Measurements from ENCODE around the gene ZNF319.

Gene ZNF319

DNA sequence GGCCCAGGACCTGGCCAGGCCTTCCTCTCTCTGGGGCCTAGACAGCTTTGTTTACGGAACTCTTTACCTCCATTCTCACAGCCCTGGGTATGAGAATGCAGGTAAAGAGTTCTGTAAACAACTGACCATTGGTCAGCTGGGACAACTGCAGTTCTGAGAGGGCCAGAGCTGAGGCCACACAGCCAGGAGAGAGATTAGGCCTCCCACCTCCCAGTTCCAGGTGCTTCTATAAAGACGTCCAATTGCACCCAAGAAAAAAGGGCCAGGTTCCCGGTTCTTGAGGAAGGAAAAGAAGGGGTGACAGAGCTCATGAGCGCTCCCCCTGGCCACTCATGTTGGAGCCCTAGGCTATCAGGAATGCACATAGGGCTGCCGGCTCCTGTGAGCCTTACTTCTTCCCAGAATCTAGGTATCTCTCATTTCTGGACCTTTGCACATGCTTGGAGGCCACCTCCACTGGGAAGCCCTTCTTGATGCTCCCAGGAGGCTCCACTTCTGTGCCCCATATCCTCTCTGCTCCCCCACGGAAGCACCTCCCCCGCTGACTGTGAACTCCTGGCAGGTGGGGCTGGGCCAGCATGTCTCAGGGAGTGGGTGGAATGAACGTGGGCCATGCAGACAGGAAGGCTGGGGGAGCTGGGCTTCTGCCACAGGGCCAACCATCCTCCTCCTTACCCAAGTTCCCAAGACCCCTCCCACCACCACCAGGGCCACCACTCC, 42.6 kb downstream of the ZNF319 start:
- no peaks in the 10 kb centered on the region for H3K36me3 Mint-ChIP-seq (ENCODE audit: low read depth)
- no peaks in the 10 kb centered on the region for H3K4me1 Mint-ChIP-seq
- TF ChIP-seq, protein P1, sequence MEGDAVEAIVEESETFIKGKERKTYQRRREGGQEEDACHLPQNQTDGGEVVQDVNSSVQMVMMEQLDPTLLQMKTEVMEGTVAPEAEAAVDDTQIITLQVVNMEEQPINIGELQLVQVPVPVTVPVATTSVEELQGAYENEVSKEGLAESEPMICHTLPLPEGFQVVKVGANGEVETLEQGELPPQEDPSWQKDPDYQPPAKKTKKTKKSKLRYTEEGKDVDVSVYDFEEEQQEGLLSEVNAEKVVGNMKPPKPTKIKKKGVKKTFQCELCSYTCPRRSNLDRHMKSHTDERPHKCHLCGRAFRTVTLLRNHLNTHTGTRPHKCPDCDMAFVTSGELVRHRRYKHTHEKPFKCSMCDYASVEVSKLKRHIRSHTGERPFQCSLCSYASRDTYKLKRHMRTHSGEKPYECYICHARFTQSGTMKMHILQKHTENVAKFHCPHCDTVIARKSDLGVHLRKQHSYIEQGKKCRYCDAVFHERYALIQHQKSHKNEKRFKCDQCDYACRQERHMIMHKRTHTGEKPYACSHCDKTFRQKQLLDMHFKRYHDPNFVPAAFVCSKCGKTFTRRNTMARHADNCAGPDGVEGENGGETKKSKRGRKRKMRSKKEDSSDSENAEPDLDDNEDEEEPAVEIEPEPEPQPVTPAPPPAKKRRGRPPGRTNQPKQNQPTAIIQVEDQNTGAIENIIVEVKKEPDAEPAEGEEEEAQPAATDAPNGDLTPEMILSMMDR (IDR thresholded peaks at IDR 0.05; ENCODE audit: unreplicated experiment in 3 of 3): no peak
- H3K27ac Mint-ChIP-seq: no peak overlapping the region
- H3K9me3 Mint-ChIP-seq: no peaks in the 10 kb centered on the region
- H3K27me3 Mint-ChIP-seq (ENCODE audit: low read depth): peaks cover 9% of the 10 kb centered on the region
- H3K4me3 Mint-ChIP-seq: no peak overlapping the region

DNA sequence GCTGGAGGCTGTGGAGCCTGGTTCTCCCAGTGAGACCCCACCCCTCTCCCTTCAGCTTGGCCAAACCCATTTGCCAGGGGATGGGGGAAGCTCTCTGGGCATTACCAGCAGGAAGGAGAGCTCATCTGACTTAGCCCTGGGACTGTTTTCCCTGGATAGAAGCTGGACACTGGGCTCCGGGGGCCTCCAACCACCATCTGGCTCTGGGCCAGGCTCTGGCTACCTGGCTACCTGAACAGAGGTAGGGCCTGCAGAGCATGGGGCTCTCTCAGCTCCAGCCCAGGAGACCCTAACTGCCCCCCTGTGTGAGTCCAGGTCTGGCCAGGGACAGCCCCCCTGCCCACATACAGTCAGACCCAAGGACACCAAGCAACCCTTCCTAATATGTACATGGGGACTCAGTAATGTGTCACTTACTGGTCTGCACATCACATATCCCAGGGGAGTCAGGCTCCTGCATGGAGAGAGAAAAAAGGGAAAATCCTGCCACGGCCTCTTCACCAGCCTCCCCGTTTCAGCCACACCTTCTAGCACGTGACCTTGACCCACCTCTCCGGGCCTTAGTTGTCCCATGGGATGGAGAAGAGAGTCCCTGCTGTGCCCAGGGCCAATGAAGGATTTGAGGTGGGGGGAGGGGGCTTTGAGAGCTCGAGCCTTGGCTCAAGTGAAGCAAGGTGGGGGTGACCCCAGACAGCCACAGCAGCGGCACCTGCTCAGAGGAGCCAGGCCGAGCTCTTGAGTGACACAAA, 43.4 kb downstream of the ZNF319 start:
- no peaks in the 10 kb centered on the region for H3K4me1 Mint-ChIP-seq
- no peak overlapping the region for H3K27ac Mint-ChIP-seq
- no peak overlapping the region for H3K4me3 Mint-ChIP-seq
- H3K36me3 Mint-ChIP-seq (ENCODE audit: low read depth): no peaks in the 10 kb centered on the region
- H3K27me3 Mint-ChIP-seq (ENCODE audit: low read depth): peaks cover 7% of the 10 kb centered on the region
- TF ChIP-seq, protein P1 (IDR thresholded peaks at IDR 0.05; ENCODE audit: unreplicated experiment in 3 of 3): no peak
- no peaks in the 10 kb centered on the region for H3K9me3 Mint-ChIP-seq

DNA sequence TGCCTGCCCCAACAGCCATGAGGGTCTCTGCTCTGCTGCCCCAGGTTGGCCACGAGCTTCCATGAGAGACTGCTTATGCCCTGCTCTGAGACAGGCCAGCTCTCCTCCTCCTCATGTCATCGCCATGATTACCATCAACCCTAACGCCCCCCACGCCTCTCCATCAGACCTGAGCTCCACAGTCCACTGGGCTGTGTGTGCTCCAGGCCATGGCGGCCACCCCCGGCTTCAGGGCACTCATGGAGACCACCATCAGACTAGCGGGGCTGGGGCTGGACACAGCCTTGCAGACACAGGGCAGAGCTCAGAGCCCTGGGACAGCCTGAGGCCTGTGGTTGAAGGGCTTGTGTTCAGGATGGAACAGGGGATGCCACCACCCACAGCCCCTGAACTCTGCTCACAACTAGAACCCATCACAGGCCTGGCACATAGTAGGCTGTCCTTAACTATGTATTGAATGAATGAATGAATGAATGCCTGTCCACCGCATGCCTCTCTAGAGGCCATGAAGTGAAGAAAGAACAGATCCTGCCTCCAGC, 44.1 kb downstream of the ZNF319 start:
- no peaks in the 10 kb centered on the region for H3K4me1 Mint-ChIP-seq
- no peak overlapping the region for H3K27ac Mint-ChIP-seq
- peaks cover 8% of the 10 kb centered on the region for H3K27me3 Mint-ChIP-seq (ENCODE audit: low read depth)

DNA sequence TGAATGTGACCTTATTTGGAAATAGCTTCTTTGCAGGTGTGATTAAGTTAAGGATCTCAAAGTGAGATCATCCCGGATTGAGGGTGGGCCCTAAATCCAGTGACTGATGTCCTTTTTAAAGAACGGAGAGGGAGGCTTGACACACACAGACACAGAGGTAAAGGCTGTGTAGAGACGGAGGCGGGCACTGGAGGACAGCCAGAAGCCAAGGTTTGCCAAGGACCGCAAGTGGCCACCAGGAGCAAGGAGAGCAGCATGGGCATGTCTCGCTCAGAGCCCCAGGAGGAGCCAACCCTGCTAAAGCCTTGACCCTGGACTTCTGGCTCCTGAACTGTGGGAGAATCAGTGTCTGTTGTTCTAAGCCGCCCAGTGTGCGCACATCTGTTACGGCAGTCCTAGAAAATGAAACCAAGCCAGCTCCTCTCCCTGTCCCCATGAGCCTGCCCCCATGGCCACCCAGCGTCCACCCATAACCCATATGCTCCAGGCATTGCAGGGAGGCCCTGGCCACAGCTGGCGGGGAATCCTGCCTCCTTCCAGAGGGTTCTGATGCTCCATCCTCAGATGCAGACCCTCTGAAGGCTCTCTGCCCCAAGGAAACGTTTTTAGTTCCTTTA, 44.8 kb downstream of the ZNF319 start:
- Mint-ChIP-seq H3K27ac (no peak overlapping the region), H3K4me1 (no peaks in the 10 kb centered on the region), H3K4me3 (no peak overlapping the region), H3K27me3 (ENCODE audit: low read depth) (peaks cover 6% of the 10 kb centered on the region), H3K9me3 (no peaks in the 10 kb centered on the region), H3K36me3 (ENCODE audit: low read depth) (no peaks in the 10 kb centered on the region)
- TF ChIP-seq, protein P1 (IDR thresholded peaks at IDR 0.05; ENCODE audit: unreplicated experiment in 3 of 3): no peak

More for the DNA sequence above, 44.1 kb downstream of the ZNF319 start:
- no peak overlapping the region for H3K4me3 Mint-ChIP-seq
- TF ChIP-seq, protein P1 (IDR thresholded peaks at IDR 0.05; ENCODE audit: unreplicated experiment in 3 of 3): no peak
- no peaks in the 10 kb centered on the region for H3K9me3 Mint-ChIP-seq
- H3K36me3 Mint-ChIP-seq (ENCODE audit: low read depth): no peaks in the 10 kb centered on the region

DNA sequence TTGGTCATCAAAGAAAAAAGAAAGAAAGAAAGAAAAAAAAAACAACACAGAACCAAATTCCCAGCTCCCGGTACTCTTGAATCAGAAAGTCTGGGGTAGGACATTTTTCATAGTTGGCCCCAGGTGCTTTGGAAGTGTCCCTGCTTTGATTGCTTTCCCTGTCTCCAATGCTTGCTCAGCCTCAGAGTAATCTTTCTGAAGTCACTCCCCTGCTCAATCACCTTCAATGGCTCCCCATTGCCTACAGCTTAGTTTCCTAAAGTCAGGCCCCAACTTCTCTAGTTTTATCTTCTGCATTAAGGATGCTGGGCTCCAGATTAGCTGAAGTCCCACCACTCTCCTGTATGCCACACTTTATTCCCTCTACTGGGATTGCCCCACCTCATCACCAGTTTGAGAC, 46.6 kb downstream of the ZNF319 start:
- Mint-ChIP-seq H3K36me3 (ENCODE audit: low read depth) (no peaks in the 10 kb centered on the region), H3K27me3 (ENCODE audit: low read depth) (peaks cover 4% of the 10 kb centered on the region), H3K27ac (no peak overlapping the region), H3K9me3 (no peaks in the 10 kb centered on the region), H3K4me3 (no peak overlapping the region), H3K4me1 (no peaks in the 10 kb centered on the region)
- TF ChIP-seq, protein P1 (IDR thresholded peaks at IDR 0.05; ENCODE audit: unreplicated experiment in 3 of 3): no peak

Measured in nephron (organoid).